ENCODE data around the gene USF3.

The USF3 gene

GRCh38 chr3:113629584-113630421, 66.6 kb downstream of the USF3 start:
- Mint-ChIP-seq H3K9me3 (no peaks in the 10 kb centered on the region), H3K36me3 (ENCODE audit: low read depth) (no peaks in the 10 kb centered on the region), H3K27ac (no peak overlapping the region), H3K27me3 (no peaks in the 10 kb centered on the region), H3K4me1 (ENCODE audit: low read depth) (peaks cover 33% of the 10 kb centered on the region), H3K4me3 (no peak overlapping the region)
- intact Hi-C loops (cut with micrococcal nuclease), result loop anchor here (10.0 kb wide), 1 partner anchor 65 kb away; the partner anchor contains the start of gene USF3

GRCh38 chr3:113628788-113629187, 67.7 kb downstream of the USF3 start:
- Mint-ChIP-seq H3K27ac (no peak overlapping the region), H3K4me1 (ENCODE audit: low read depth) (peaks cover 33% of the 10 kb centered on the region), H3K27me3 (no peaks in the 10 kb centered on the region), H3K36me3 (ENCODE audit: low read depth) (no peaks in the 10 kb centered on the region), H3K4me3 (no peak overlapping the region), H3K9me3 (no peaks in the 10 kb centered on the region)
- intact Hi-C loops (cut with micrococcal nuclease), result loop anchor here (10.0 kb wide), 1 partner anchor 66 kb away; the partner anchor contains the start of gene USF3

- no peak overlapping the region for H3K27ac Mint-ChIP-seq
- no peaks in the 10 kb centered on the region for H3K9me3 Mint-ChIP-seq
- H3K36me3 Mint-ChIP-seq (ENCODE audit: low read depth), result no peaks in the 10 kb centered on the region
- intact Hi-C loops (cut with micrococcal nuclease), result loop anchor here (10.0 kb wide), 1 partner anchor 66 kb away; the partner anchor contains the start of gene USF3
- H3K27me3 Mint-ChIP-seq, result no peaks in the 10 kb centered on the region
- H3K4me1 Mint-ChIP-seq (ENCODE audit: low read depth), result peaks cover 33% of the 10 kb centered on the region
- no peak overlapping the region for H3K4me3 Mint-ChIP-seq
These were observed 68.1 kb downstream of the USF3 start for GRCh38 chr3:113628316-113628715.

GRCh38 chr3:113626503-113627371, 69.7 kb downstream of the USF3 start:
- H3K27ac Mint-ChIP-seq, result peak overlapping the region; percentile 81
- H3K4me3 Mint-ChIP-seq, result peak overlapping the region; percentile 74
- H3K4me1 Mint-ChIP-seq (ENCODE audit: low read depth), result peaks cover 33% of the 10 kb centered on the region
- no peaks in the 10 kb centered on the region for H3K36me3 Mint-ChIP-seq (ENCODE audit: low read depth)
- no peaks in the 10 kb centered on the region for H3K27me3 Mint-ChIP-seq
- intact Hi-C loops (cut with micrococcal nuclease), result loop anchor here (1.0 to 10.0 kb wide), 3 partner anchors 48 to 131 kb away; partner anchors contain the start of gene USF3
- no peaks in the 10 kb centered on the region for H3K9me3 Mint-ChIP-seq

- Mint-ChIP-seq H3K36me3 (ENCODE audit: low read depth) (no peaks in the 10 kb centered on the region), H3K4me1 (ENCODE audit: low read depth) (peaks cover 31% of the 10 kb centered on the region), H3K27ac (peak overlapping the region; percentile 81), H3K27me3 (no peaks in the 10 kb centered on the region), H3K4me3 (peak overlapping the region; percentile 74), H3K9me3 (no peaks in the 10 kb centered on the region)
- intact Hi-C loops (cut with micrococcal nuclease), result loop anchor here (1.0 to 10.0 kb wide), 3 partner anchors 47 to 131 kb away; partner anchors contain the start of gene USF3
These were observed 70.6 kb downstream of the USF3 start for GRCh38 chr3:113625834-113626233.

GRCh38 chr3:113623811-113624210, 72.6 kb downstream of the USF3 start:
- Mint-ChIP-seq H3K27ac (no peak overlapping the region), H3K4me3 (no peak overlapping the region), H3K36me3 (ENCODE audit: low read depth) (no peaks in the 10 kb centered on the region), H3K9me3 (no peaks in the 10 kb centered on the region), H3K27me3 (no peaks in the 10 kb centered on the region), H3K4me1 (ENCODE audit: low read depth) (peaks cover 41% of the 10 kb centered on the region)
- intact Hi-C loops (cut with micrococcal nuclease), result loop anchor here (10.0 kb wide), 1 partner anchor 71 kb away; the partner anchor contains the start of gene USF3

- Mint-ChIP-seq H3K4me1 (ENCODE audit: low read depth) (peaks cover 41% of the 10 kb centered on the region), H3K27ac (no peak overlapping the region), H3K4me3 (no peak overlapping the region), H3K9me3 (no peaks in the 10 kb centered on the region), H3K27me3 (no peaks in the 10 kb centered on the region), H3K36me3 (ENCODE audit: low read depth) (no peaks in the 10 kb centered on the region)
- intact Hi-C loops (cut with micrococcal nuclease), result loop anchor here (10.0 kb wide), 1 partner anchor 71 kb away; the partner anchor contains the start of gene USF3
These were observed 73.1 kb downstream of the USF3 start for GRCh38 chr3:113623324-113623723.

- H3K4me1 Mint-ChIP-seq (ENCODE audit: low read depth), result peaks cover 19% of the 10 kb centered on the region
- H3K4me3 Mint-ChIP-seq, result no peak overlapping the region
- no peaks in the 10 kb centered on the region for H3K9me3 Mint-ChIP-seq
- H3K36me3 Mint-ChIP-seq (ENCODE audit: low read depth), result no peaks in the 10 kb centered on the region
- intact Hi-C loops (cut with micrococcal nuclease), result loop anchor here (10.0 kb wide), 1 partner anchor 75 kb away; the partner anchor contains the start of gene USF3
- no peaks in the 10 kb centered on the region for H3K27me3 Mint-ChIP-seq
- H3K27ac Mint-ChIP-seq, result no peak overlapping the region
These were observed 76.4 kb downstream of the USF3 start for GRCh38 chr3:113620091-113620490.

- no peaks in the 10 kb centered on the region for H3K27me3 Mint-ChIP-seq
- intact Hi-C loops (cut with micrococcal nuclease), result no loop called here
- H3K9me3 Mint-ChIP-seq, result no peaks in the 10 kb centered on the region
- peaks cover 37% of the 10 kb centered on the region for H3K4me1 Mint-ChIP-seq (ENCODE audit: low read depth)
- H3K27ac Mint-ChIP-seq, result no peak overlapping the region
- no peaks in the 10 kb centered on the region for H3K36me3 Mint-ChIP-seq (ENCODE audit: low read depth)
- no peak overlapping the region for H3K4me3 Mint-ChIP-seq
These were observed 78.7 kb downstream of the USF3 start for GRCh38 chr3:113617726-113618125.

- Mint-ChIP-seq H3K27me3 (no peaks in the 10 kb centered on the region), H3K9me3 (no peaks in the 10 kb centered on the region), H3K4me3 (no peak overlapping the region), H3K36me3 (ENCODE audit: low read depth) (no peaks in the 10 kb centered on the region), H3K27ac (no peak overlapping the region), H3K4me1 (ENCODE audit: low read depth) (peaks cover 35% of the 10 kb centered on the region)
- intact Hi-C loops (cut with micrococcal nuclease), result no loop called here
These were observed 80.5 kb downstream of the USF3 start for GRCh38 chr3:113615976-113616375.

GRCh38 chr3:113614402-113614801, 82.0 kb downstream of the USF3 start:
- no peaks in the 10 kb centered on the region for H3K36me3 Mint-ChIP-seq (ENCODE audit: low read depth)
- peak overlapping the region; percentile 70 for H3K27ac Mint-ChIP-seq
- H3K9me3 Mint-ChIP-seq, result no peaks in the 10 kb centered on the region
- intact Hi-C loops (cut with micrococcal nuclease), result no loop called here
- H3K4me1 Mint-ChIP-seq (ENCODE audit: low read depth), result peaks cover 20% of the 10 kb centered on the region
- no peak overlapping the region for H3K4me3 Mint-ChIP-seq
- H3K27me3 Mint-ChIP-seq, result no peaks in the 10 kb centered on the region

GRCh38 chr3:113607219-113607596, 89.2 kb downstream of the USF3 start:
- intact Hi-C loops (cut with micrococcal nuclease), result no loop called here
- H3K4me1 Mint-ChIP-seq (ENCODE audit: low read depth), result peaks cover 5% of the 10 kb centered on the region
- H3K27me3 Mint-ChIP-seq, result no peaks in the 10 kb centered on the region
- H3K36me3 Mint-ChIP-seq (ENCODE audit: low read depth), result no peaks in the 10 kb centered on the region
- no peak overlapping the region for H3K4me3 Mint-ChIP-seq
- no peaks in the 10 kb centered on the region for H3K9me3 Mint-ChIP-seq
- H3K27ac Mint-ChIP-seq, result no peak overlapping the region

GRCh38 chr3:113606539-113607218, 89.8 kb downstream of the USF3 start:
- Mint-ChIP-seq H3K27ac (no peak overlapping the region), H3K4me1 (ENCODE audit: low read depth) (peaks cover 5% of the 10 kb centered on the region), H3K9me3 (no peaks in the 10 kb centered on the region), H3K36me3 (ENCODE audit: low read depth) (no peaks in the 10 kb centered on the region), H3K27me3 (no peaks in the 10 kb centered on the region), H3K4me3 (no peak overlapping the region)
- intact Hi-C loops (cut with micrococcal nuclease), result no loop called here

Data from dendritic cell treated with granulocyte-macrophage colony-stimulating factor and Interleukin-4, amounts not matched to agents 40 ng/mL and 50 ng/mL, for 4 days (primary cell).